ENCODE results near the gene RPN2. TPM values are rescaled to one million over a fixed set of nuclear protein-coding genes. Genes with fewer than 3 reads are reported as not detected.

The RPN2 gene
- total and polyA plus RNA-seq, 2 of the 13 experiments (the other 11 are each of a cell fraction or from before 2014, with no cell fraction given): 587 to 1,818 TPM

DNA sequence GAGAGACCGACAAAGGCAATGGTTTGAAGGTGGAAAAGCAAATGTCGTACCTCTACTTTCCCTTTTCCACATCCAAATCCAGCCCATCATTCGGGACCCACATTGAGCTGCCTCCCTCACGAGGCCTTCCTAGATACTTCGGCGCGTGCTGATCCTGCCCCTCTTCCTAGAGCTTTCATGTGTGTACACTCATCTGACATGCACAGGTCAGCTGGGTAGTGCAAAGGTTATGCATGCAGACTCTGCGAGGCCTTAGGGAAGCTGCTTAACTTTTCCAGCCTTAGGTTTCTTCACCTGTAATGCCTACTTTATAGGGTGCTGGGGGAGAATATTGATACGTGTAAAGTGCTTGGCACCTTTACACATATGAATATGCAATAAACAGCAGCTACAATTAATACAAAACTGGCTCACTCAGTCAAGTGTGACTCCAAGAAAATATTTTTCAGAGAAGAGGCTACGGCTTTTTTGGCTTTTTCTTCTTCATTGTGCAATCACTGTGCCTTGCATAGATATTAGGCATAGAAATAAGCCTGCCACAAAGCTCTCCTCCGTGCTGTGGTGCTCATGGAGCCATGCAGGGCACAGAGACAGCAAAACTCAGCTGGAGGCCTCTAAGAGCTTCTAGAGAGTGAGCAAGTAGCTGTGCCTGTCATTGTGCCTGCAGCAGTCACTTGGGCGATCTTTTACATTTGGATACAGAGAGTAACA is 106.7 kb downstream of the RPN2 start (continued):
- TF ChIP-seq JARID2 (CRISPR knock-in tag; IDR thresholded peaks at IDR 0.05; ENCODE audit: insufficient replicate concordance) (no peak), SATB2 (CRISPR knock-in tag; IDR thresholded peaks at IDR 0.05) (no peak), RXRB (CRISPR knock-in tag; IDR thresholded peaks at IDR 0.05; ENCODE audit: borderline replicate concordance) (peak; percentile 96), SAFB2 (CRISPR knock-in tag; IDR thresholded peaks at IDR 0.05; ENCODE audit: borderline replicate concordance, low read depth) (no peak), HDAC1 (CRISPR knock-in tag; IDR thresholded peaks at IDR 0.05) (peak; percentile 95), KLF9 (CRISPR knock-in tag; IDR thresholded peaks at IDR 0.05; ENCODE audit: low read depth) (0 out of 2 replicates have a peak, but pooled peaks have one; percentile 61), SCMH1 (CRISPR knock-in tag; IDR thresholded peaks at IDR 0.05; ENCODE audit: borderline replicate concordance) (no peak), RFXAP (CRISPR knock-in tag; IDR thresholded peaks at IDR 0.05; ENCODE audit: borderline replicate concordance) (no peak), ONECUT2 (CRISPR knock-in tag; IDR thresholded peaks at IDR 0.05) (no peak; the same call in 1 of the 2 replicates), RELA (CRISPR knock-in tag; IDR thresholded peaks at IDR 0.05) (no peak), ZNF180 (CRISPR knock-in tag; IDR thresholded peaks at IDR 0.05; ENCODE audit: borderline replicate concordance, low read depth) (no peak), ZNF101 (CRISPR knock-in tag; IDR thresholded peaks at IDR 0.05; ENCODE audit: borderline replicate concordance, low read depth) (no peak), ZNF83 (CRISPR knock-in tag; IDR thresholded peaks at IDR 0.05; ENCODE audit: borderline replicate concordance) (no peak), XRCC5 (optimal IDR thresholded peaks at IDR 0.05; ENCODE audit: low read length) (peak; percentile 56)
- TF ChIP-seq, protein P1, sequence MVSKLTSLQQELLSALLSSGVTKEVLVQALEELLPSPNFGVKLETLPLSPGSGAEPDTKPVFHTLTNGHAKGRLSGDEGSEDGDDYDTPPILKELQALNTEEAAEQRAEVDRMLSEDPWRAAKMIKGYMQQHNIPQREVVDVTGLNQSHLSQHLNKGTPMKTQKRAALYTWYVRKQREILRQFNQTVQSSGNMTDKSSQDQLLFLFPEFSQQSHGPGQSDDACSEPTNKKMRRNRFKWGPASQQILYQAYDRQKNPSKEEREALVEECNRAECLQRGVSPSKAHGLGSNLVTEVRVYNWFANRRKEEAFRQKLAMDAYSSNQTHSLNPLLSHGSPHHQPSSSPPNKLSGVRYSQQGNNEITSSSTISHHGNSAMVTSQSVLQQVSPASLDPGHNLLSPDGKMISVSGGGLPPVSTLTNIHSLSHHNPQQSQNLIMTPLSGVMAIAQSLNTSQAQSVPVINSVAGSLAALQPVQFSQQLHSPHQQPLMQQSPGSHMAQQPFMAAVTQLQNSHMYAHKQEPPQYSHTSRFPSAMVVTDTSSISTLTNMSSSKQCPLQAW (CRISPR knock-in tag; IDR thresholded peaks at IDR 0.05): peak; percentile 65; the same call in 1 of the 2 replicates
- TF ChIP-seq, protein P2, sequence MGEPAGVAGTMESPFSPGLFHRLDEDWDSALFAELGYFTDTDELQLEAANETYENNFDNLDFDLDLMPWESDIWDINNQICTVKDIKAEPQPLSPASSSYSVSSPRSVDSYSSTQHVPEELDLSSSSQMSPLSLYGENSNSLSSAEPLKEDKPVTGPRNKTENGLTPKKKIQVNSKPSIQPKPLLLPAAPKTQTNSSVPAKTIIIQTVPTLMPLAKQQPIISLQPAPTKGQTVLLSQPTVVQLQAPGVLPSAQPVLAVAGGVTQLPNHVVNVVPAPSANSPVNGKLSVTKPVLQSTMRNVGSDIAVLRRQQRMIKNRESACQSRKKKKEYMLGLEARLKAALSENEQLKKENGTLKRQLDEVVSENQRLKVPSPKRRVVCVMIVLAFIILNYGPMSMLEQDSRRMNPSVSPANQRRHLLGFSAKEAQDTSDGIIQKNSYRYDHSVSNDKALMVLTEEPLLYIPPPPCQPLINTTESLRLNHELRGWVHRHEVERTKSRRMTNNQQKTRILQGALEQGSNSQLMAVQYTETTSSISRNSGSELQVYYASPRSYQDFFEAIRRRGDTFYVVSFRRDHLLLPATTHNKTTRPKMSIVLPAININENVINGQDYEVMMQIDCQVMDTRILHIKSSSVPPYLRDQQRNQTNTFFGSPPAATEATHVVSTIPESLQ (CRISPR knock-in tag; conservative IDR thresholded peaks at IDR 0.05): no peak
- TF ChIP-seq, protein P3, sequence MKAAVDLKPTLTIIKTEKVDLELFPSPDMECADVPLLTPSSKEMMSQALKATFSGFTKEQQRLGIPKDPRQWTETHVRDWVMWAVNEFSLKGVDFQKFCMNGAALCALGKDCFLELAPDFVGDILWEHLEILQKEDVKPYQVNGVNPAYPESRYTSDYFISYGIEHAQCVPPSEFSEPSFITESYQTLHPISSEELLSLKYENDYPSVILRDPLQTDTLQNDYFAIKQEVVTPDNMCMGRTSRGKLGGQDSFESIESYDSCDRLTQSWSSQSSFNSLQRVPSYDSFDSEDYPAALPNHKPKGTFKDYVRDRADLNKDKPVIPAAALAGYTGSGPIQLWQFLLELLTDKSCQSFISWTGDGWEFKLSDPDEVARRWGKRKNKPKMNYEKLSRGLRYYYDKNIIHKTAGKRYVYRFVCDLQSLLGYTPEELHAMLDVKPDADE (CRISPR knock-in tag; IDR thresholded peaks at IDR 0.05): no peak
- TF ChIP-seq, protein P4, sequence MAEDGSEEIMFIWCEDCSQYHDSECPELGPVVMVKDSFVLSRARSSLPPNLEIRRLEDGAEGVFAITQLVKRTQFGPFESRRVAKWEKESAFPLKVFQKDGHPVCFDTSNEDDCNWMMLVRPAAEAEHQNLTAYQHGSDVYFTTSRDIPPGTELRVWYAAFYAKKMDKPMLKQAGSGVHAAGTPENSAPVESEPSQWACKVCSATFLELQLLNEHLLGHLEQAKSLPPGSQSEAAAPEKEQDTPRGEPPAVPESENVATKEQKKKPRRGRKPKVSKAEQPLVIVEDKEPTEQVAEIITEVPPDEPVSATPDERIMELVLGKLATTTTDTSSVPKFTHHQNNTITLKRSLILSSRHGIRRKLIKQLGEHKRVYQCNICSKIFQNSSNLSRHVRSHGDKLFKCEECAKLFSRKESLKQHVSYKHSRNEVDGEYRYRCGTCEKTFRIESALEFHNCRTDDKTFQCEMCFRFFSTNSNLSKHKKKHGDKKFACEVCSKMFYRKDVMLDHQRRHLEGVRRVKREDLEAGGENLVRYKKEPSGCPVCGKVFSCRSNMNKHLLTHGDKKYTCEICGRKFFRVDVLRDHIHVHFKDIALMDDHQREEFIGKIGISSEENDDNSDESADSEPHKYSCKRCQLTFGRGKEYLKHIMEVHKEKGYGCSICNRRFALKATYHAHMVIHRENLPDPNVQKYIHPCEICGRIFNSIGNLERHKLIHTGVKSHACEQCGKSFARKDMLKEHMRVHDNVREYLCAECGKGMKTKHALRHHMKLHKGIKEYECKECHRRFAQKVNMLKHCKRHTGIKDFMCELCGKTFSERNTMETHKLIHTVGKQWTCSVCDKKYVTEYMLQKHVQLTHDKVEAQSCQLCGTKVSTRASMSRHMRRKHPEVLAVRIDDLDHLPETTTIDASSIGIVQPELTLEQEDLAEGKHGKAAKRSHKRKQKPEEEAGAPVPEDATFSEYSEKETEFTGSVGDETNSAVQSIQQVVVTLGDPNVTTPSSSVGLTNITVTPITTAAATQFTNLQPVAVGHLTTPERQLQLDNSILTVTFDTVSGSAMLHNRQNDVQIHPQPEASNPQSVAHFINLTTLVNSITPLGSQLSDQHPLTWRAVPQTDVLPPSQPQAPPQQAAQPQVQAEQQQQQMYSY (CRISPR knock-in tag; IDR thresholded peaks at IDR 0.05): no peak

All from HepG2 (cell line).